Smooth muscle cell (in vitro differentiated cells): ENCODE measurements around the gene ATPAF2. TPM values are rescaled to one million over a fixed set of nuclear protein-coding genes. Genes with fewer than 3 reads are reported as not detected.

Experiments
- DNase-seq: peaks from one replicate; lab custom pipeline; 2025; ENCODE audit not compliant: unreplicated experiment; lab: John Stamatoyannopoulos, UW
- H2AFZ ChIP-seq: fragments of 200-600 bp; sonication (generic); 2 replicates; pipeline ENCODE4 v1.6.0; 2016; ENCODE audit warnings: antibody characterized with exemption, low read depth, mild to moderate bottlenecking
- H3F3A ChIP-seq: fragments of 200-600 bp; sonication (generic); 2 replicates; pipeline ENCODE4 v1.6.0; 2017; ENCODE audit warnings: antibody characterized with exemption, low read depth
- H3K27ac ChIP-seq: fragments of 200-600 bp; sonication (generic); 2 replicates; pipeline ENCODE4 v1.5.1; 2016; ENCODE audit warnings: low read depth, mild to moderate bottlenecking
- H3K27me3 ChIP-seq: fragments of 200-600 bp; sonication (generic); 2 replicates; pipeline ENCODE4 v1.6.1; 2016; ENCODE audit warnings: low read depth, mild to moderate bottlenecking
- H3K36me3 ChIP-seq: fragments of 200-600 bp; sonication (generic); 2 replicates; pipeline ENCODE4 v1.5.1; 2016; ENCODE audit warnings: low read depth
- H3K4me1 ChIP-seq: fragments of 200-600 bp; sonication (generic); 2 replicates; pipeline ENCODE4 v1.5.1; 2016; ENCODE audit warnings: low read depth
- H3K4me2 ChIP-seq: fragments of 200-600 bp; sonication (generic); 2 replicates; pipeline ENCODE4 v1.6.0; 2016; ENCODE audit warnings: mild to moderate bottlenecking
- H3K4me3 ChIP-seq: fragments of 200-600 bp; sonication (generic); 2 replicates; pipeline ENCODE4 v1.5.1; 2016; ENCODE audit warnings: mild to moderate bottlenecking
- H3K79me2 ChIP-seq: fragments of 200-600 bp; sonication (generic); 2 replicates; pipeline ENCODE4 v1.6.0; 2016; ENCODE audit warnings: low read depth, mild to moderate bottlenecking
- H3K9ac ChIP-seq: fragments of 200-600 bp; sonication (generic); 2 replicates; pipeline ENCODE4 v1.6.0; 2016; ENCODE audit warnings: low read depth
- H3K9me3 ChIP-seq: fragments of 200-600 bp; sonication (generic); replicated peaks from 2 replicates; pipeline ENCODE4 v1.5.1; 2016; ENCODE audit warnings: low read depth
- H4K20me1 ChIP-seq: fragments of 200-600 bp; sonication (generic); 2 replicates; pipeline ENCODE4 v1.6.0; 2016; ENCODE audit warnings: low read depth
- WGBS: methylation state at CpG from one replicate; pipeline ENCODE4 v1.1.7; 2016; ENCODE audit warnings: low lambda C conversion rate; 5-methylcytosine and 5-hydroxymethylcytosine counted together
- polyA plus RNA-seq: library from polyadenylated mRNA; unstranded; fragments of >200 nt; fragmentation: Nextera tagmentation; extraction: Ambion mirVana; gene quantifications from 2 replicates; pipeline ENCODE4 v1.2.1, GENCODE V29; 2016
- total RNA-seq: library from RNA; depleted of rRNA; stranded (reverse); fragments of >200 nt; gene quantifications from 2 replicates; pipeline ENCODE4 v1.2.3, GENCODE V29; 2014
- TF ChIP-seq, protein P1 (sequence below): fragments of 200-600 bp; sonication (generic); IDR thresholded peaks from 2 replicates; pipeline ENCODE4 v1.5.1; 2017; ENCODE audit warnings: borderline replicate concordance, mild to moderate bottlenecking, antibody characterized with exemption; ENCODE audit not compliant: insufficient read depth, poor library complexity, severe bottlenecking

The ATPAF2 gene
- total and polyA plus RNA-seq, 2 experiments from 2014 or later: 31.0 to 32.3 TPM

DNA sequence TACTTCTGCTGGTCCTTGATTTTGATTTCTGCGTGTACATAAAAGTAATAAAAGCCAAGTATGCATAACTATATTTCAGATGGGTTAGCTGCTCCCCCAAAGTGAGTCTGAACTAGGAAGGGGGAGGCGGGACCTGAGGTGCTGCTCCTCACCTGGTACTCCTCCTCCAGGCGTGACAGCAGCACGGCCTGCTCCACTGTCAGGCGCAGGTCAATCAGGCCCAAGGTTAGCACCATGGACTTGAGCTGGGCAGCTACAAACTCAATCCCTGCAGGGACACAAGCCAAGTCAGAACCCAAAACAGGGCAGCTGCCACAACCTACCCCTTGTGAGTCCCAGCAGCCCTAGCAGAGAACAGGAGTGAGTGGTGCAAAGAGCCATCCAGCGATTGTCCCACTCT, 18.0 kb downstream of the ATPAF2 start:
- Histone ChIP-seq H3K36me3 (no peaks in the 10 kb centered on the region), H3K79me2 (no peaks in the 10 kb centered on the region), H3K4me3 (no peak overlapping the region), H4K20me1 (peaks cover 6% of the 10 kb centered on the region), H3F3A (no peaks in the 10 kb centered on the region), H3K4me1 (no peaks in the 10 kb centered on the region), H3K9me3 (no peaks in the 10 kb centered on the region), H3K27me3 (no peaks in the 10 kb centered on the region), H3K4me2 (no peak overlapping the region), H3K27ac (no peak overlapping the region), H2AFZ (no peak overlapping the region), H3K9ac (no peak overlapping the region)
- DNase-seq: no peak
- 98% methylated on average over 6 of the region's 6 CpGs for WGBS
- TF ChIP-seq, protein P1, sequence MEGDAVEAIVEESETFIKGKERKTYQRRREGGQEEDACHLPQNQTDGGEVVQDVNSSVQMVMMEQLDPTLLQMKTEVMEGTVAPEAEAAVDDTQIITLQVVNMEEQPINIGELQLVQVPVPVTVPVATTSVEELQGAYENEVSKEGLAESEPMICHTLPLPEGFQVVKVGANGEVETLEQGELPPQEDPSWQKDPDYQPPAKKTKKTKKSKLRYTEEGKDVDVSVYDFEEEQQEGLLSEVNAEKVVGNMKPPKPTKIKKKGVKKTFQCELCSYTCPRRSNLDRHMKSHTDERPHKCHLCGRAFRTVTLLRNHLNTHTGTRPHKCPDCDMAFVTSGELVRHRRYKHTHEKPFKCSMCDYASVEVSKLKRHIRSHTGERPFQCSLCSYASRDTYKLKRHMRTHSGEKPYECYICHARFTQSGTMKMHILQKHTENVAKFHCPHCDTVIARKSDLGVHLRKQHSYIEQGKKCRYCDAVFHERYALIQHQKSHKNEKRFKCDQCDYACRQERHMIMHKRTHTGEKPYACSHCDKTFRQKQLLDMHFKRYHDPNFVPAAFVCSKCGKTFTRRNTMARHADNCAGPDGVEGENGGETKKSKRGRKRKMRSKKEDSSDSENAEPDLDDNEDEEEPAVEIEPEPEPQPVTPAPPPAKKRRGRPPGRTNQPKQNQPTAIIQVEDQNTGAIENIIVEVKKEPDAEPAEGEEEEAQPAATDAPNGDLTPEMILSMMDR: no peak

- TF ChIP-seq, protein P1: no peak
- no peaks in the 10 kb centered on the region for H3K27me3 ChIP-seq
- H3F3A ChIP-seq: no peaks in the 10 kb centered on the region
- DNase-seq: no peak
- no peak overlapping the region for H3K4me3 ChIP-seq
- no peak overlapping the region for H3K27ac ChIP-seq
- no peaks in the 10 kb centered on the region for H4K20me1 ChIP-seq
- no peaks in the 10 kb centered on the region for H3K36me3 ChIP-seq
- H2AFZ ChIP-seq: no peak overlapping the region
- no peaks in the 10 kb centered on the region for H3K9me3 ChIP-seq
- H3K4me1 ChIP-seq: no peaks in the 10 kb centered on the region
- 96% methylated on average over 2 of the region's 2 CpGs for WGBS
- H3K79me2 ChIP-seq: no peaks in the 10 kb centered on the region
- no peak overlapping the region for H3K4me2 ChIP-seq
- no peak overlapping the region for H3K9ac ChIP-seq
Observed at GRCh38 chr17:18019838-18020154, 19.2 kb downstream of the ATPAF2 start.

DNA sequence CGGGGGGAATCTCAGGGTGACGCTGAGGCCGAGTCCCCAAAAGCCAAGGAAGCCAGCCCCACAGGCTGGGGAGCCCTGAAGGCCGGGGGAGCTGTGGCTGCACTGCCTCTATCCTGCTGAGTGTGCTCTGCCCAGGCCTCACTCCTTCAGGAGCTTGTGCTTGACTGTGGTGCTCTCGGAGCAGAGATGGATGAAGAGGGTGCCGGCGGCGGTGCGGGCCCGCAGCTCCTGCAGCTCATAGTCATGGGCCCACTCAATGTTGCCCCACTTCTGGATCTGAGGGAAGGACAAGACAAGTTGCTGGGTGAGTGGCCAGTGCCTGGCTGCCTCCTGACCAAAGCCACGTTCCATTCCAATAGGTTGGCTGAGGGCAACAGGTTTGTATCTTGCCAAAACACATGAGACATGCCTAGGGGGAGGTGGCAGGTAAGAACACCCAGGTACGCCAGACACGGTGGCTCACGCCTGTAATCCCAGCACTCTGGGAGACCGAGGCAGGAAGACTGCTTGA, 20.5 kb downstream of the ATPAF2 start:
- WGBS: 97% methylated on average over 15 of the region's 15 CpGs
- TF ChIP-seq, protein P1: no peak
- no peaks in the 10 kb centered on the region for H3K27me3 ChIP-seq
- no peak overlapping the region for H3K9ac ChIP-seq
- no peaks in the 10 kb centered on the region for H3K9me3 ChIP-seq
- no peak overlapping the region for H3K27ac ChIP-seq
- H3K4me1 ChIP-seq: no peaks in the 10 kb centered on the region
- H3K79me2 ChIP-seq: no peaks in the 10 kb centered on the region
- no peak overlapping the region for H3K4me3 ChIP-seq
- no peaks in the 10 kb centered on the region for H4K20me1 ChIP-seq
- H3F3A ChIP-seq: no peaks in the 10 kb centered on the region
- no peaks in the 10 kb centered on the region for H3K36me3 ChIP-seq
- no peak for DNase-seq
- H3K4me2 ChIP-seq: no peak overlapping the region
- no peak overlapping the region for H2AFZ ChIP-seq

DNA sequence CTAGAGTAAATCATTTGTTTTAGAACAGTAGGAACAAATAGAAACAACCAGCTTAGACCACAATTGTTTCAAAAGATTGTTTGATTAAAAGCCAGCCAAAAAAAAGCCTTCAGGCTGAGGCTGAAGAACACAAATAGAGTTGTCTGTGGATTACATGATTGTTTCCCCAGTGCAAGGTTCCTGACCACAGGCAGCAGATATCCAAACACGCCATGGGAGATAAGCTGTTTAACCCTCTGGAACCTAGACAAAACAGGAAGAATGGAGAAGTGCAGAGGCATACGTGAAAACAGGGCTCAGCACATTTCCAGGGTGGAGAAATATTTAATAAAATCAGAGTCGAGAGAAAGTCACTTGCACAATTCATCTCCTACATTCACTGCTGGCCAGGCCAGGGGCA, 21.0 kb downstream of the ATPAF2 start:
- Histone ChIP-seq H3K36me3 (no peaks in the 10 kb centered on the region), H3K9me3 (no peaks in the 10 kb centered on the region), H2AFZ (no peak overlapping the region), H3K27ac (no peak overlapping the region), H3K9ac (no peak overlapping the region), H3K4me3 (no peak overlapping the region), H3F3A (no peaks in the 10 kb centered on the region), H3K4me2 (peak overlapping the region; percentile 35), H3K79me2 (no peaks in the 10 kb centered on the region), H3K4me1 (no peaks in the 10 kb centered on the region), H4K20me1 (no peaks in the 10 kb centered on the region), H3K27me3 (no peaks in the 10 kb centered on the region)
- TF ChIP-seq, protein P1: no peak
- no peak for DNase-seq
- 42% methylated on average over 3 of the region's 3 CpGs for WGBS
